Activated CD4-positive, CD25-positive, alpha-beta regulatory T cell treated with anti-CD3 and anti-CD28 coated beads, Interleukin-2, amount 50 U/mL, for 72 hours (primary cell): ENCODE results near the gene ITGA1.
"Not testable (repeated sequence)": the region's sequence is repeated elsewhere in the genome, so short reads cannot be mapped to it uniquely, and the experiment has no call there.

Experiments used
- DNase-seq: peaks from one replicate; pipeline ENCODE4 v3.0.0; 2021

Gene ITGA1

GRCh38 chr5:52787600-52788504, at the start of gene ITGA1, which contains the start of gene PELO:
ITGA1 (plus strand) TSS chr5:52787916; CDS start chr5:52788354, 438 bp downstream.
PELO (plus strand) TSS chr5:52787916; CDS start chr5:52800395, 12,479 bp downstream.
- DNase-seq: peak; percentile 57

GRCh38 chr5:52738095-52738506, 49.6 kb upstream of the ITGA1 start:
- no peak for DNase-seq

- no peak for DNase-seq
Observed at GRCh38 chr5:52740007-52740406, 47.7 kb upstream of the ITGA1 start.

GRCh38 chr5:52743012-52743411, 44.7 kb upstream of the ITGA1 start:
- no peak for DNase-seq

- DNase-seq: no peak
Observed at GRCh38 chr5:52743529-52743928, 44.2 kb upstream of the ITGA1 start.

GRCh38 chr5:52743970-52744369, 43.7 kb upstream of the ITGA1 start:
- DNase-seq: no peak

- DNase-seq: not testable (repeated sequence)
Observed at GRCh38 chr5:52744867-52745458, 42.8 kb upstream of the ITGA1 start.

- DNase-seq: no peak
Observed at GRCh38 chr5:52746539-52746938, 41.2 kb upstream of the ITGA1 start.

- no peak for DNase-seq
Observed at GRCh38 chr5:52748590-52748989, 39.1 kb upstream of the ITGA1 start.

GRCh38 chr5:52749666-52750065, 38.0 kb upstream of the ITGA1 start:
- no peak for DNase-seq

GRCh38 chr5:52751137-52751536, 36.6 kb upstream of the ITGA1 start:
- no peak for DNase-seq

GRCh38 chr5:52754051-52754450, 33.7 kb upstream of the ITGA1 start:
- DNase-seq: no peak

GRCh38 chr5:52757527-52757926, 30.2 kb upstream of the ITGA1 start:
- no peak for DNase-seq

GRCh38 chr5:52758014-52758413, 29.7 kb upstream of the ITGA1 start:
- no peak for DNase-seq

GRCh38 chr5:52759331-52759730, 28.4 kb upstream of the ITGA1 start:
- no peak for DNase-seq

- DNase-seq: no peak
Observed at GRCh38 chr5:52760695-52761366, 26.9 kb upstream of the ITGA1 start.

GRCh38 chr5:52767217-52767743, 20.4 kb upstream of the ITGA1 start:
- DNase-seq: no peak

- no peak for DNase-seq
Observed at GRCh38 chr5:52767766-52768480, 19.8 kb upstream of the ITGA1 start.

GRCh38 chr5:52769061-52769460, 18.7 kb upstream of the ITGA1 start:
- no peak for DNase-seq

- no peak for DNase-seq
Observed at GRCh38 chr5:52770287-52770939, 17.3 kb upstream of the ITGA1 start.

GRCh38 chr5:52771343-52772039, 16.2 kb upstream of the ITGA1 start:
- DNase-seq: no peak

- no peak for DNase-seq
Observed at GRCh38 chr5:52772668-52773067, 15.0 kb upstream of the ITGA1 start.
